ENCODE data around the gene TBXA2R.

Gene TBXA2R

GRCh38 chr19:3563709-3564524 lies 42.8 kb downstream of the TBXA2R start:
- DNase-seq = peak in 1 of 2 donors; percentile 27
- H3K79me2 ChIP-seq (ENCODE audit: control insufficient read depth, insufficient read depth, low read length, poor library complexity) = peaks cover 2% of the 10 kb centered on the region
- H3K9me3 ChIP-seq (ENCODE audit: insufficient read depth, low read depth, low read length) = no peaks in the 10 kb centered on the region
- peak overlapping the region; percentile 95 for H2BK120ac ChIP-seq (ENCODE audit: insufficient read depth, low read length, poor library complexity)
- no peak overlapping the region for H3K23ac ChIP-seq (ENCODE audit: low read length)
- H3K14ac ChIP-seq (ENCODE audit: low read length) = peak overlapping the region; percentile 38
- peaks cover 16 to 19% of the 10 kb centered on the region in 2 experiments for H3K4me1 ChIP-seq (ENCODE audit: control insufficient read depth in 1 of 2, insufficient read depth in 2 of 2, low read length in 2 of 2)
- no peaks in the 10 kb centered on the region for H3K27me3 ChIP-seq (ENCODE audit: insufficient read depth, low read length)
- H3K36me3 ChIP-seq (ENCODE audit: control insufficient read depth in 1 of 2, insufficient read depth in 2 of 2, low read length in 2 of 2) = no peaks in the 10 kb centered on the region
- H4K8ac ChIP-seq (ENCODE audit: low read depth, low read length) = peak overlapping the region; percentile 62
- peak overlapping the region; percentile 94 for H2BK12ac ChIP-seq (ENCODE audit: low read length)
- H4K91ac ChIP-seq (ENCODE audit: low read depth, low read length) = peak overlapping the region; percentile 98
- peak overlapping the region; percentile 26 for H4K12ac ChIP-seq (ENCODE audit: low read depth, low read length)
- H3K9ac ChIP-seq (ENCODE audit: low read length) = no peak overlapping the region
- peaks cover 24% of the 10 kb centered on the region for H3K79me1 ChIP-seq (ENCODE audit: low read length)
- H3K4me3 ChIP-seq (ENCODE audit: low read depth, low read length) = no peak overlapping the region
- no CpG with 5 or more reads among the region's 17 CpGs for WGBS (ENCODE audit: extremely low coverage, insufficient coverage, insufficient read length)
- peak overlapping the region; percentile 57 for H2AK5ac ChIP-seq (ENCODE audit: low read length)
- H3K4ac ChIP-seq (ENCODE audit: low read depth, low read length) = peak overlapping the region; percentile 80
- peak overlapping the region; percentile 66 for H3K27ac ChIP-seq (ENCODE audit: low read depth, low read length)
- H2AFZ ChIP-seq (ENCODE audit: insufficient read depth, low read length, poor library complexity) = no peak overlapping the region
- peak overlapping the region; percentile 54 for H3K18ac ChIP-seq (ENCODE audit: low read length)
- H3K4me2 ChIP-seq (ENCODE audit: low read length) = peak overlapping the region; percentile 30
- H2BK5ac ChIP-seq (ENCODE audit: low read depth, low read length, poor library complexity) = peak overlapping the region; percentile 85

GRCh38 chr19:3557461-3558248 lies 49.0 kb downstream of the TBXA2R start, which contains the start of gene MFSD12:
MFSD12 (minus strand) TSS chr19:3557586; CDS start chr19:3557403, 183 bp downstream.
- peak within 1 kb of the TSS; percentile 91 for H2BK12ac ChIP-seq (ENCODE audit: low read length)
- no peak within 1 kb of the TSS for H3K23ac ChIP-seq (ENCODE audit: low read length)
- H2BK120ac ChIP-seq (ENCODE audit: insufficient read depth, low read length, poor library complexity) = peak within 1 kb of the TSS; percentile 88
- peak within 1 kb of the TSS; percentile 87 for H3K14ac ChIP-seq (ENCODE audit: low read length)
- peak within 1 kb of the TSS; percentile 73 for H3K9ac ChIP-seq (ENCODE audit: low read length)
- peak within 1 kb of the TSS; percentile 85 for H3K18ac ChIP-seq (ENCODE audit: low read length)
- H4K8ac ChIP-seq (ENCODE audit: low read depth, low read length) = peak within 1 kb of the TSS; percentile 91
- H3K9me3 ChIP-seq (ENCODE audit: insufficient read depth, low read depth, low read length) = no peaks in the 10 kb centered on the region
- WGBS (ENCODE audit: extremely low coverage, insufficient coverage, insufficient read length) = no CpG with 5 or more reads among the region's 81 CpGs
- H3K27ac ChIP-seq (ENCODE audit: low read depth, low read length) = peak within 1 kb of the TSS; percentile 72
- H3K79me1 ChIP-seq (ENCODE audit: low read length) = peaks cover 21% of the 10 kb centered on the region
- peaks cover 21 to 25% of the 10 kb centered on the region in 2 experiments for H3K4me1 ChIP-seq (ENCODE audit: control insufficient read depth in 1 of 2, insufficient read depth in 2 of 2, low read length in 2 of 2)
- peak; percentile 95 to 97 for DNase-seq
- peak within 1 kb of the TSS; percentile 66 for H4K12ac ChIP-seq (ENCODE audit: low read depth, low read length)
- peak within 1 kb of the TSS; percentile 36 for H2AK5ac ChIP-seq (ENCODE audit: low read length)
- peaks cover 28% of the 10 kb centered on the region for H3K79me2 ChIP-seq (ENCODE audit: control insufficient read depth, insufficient read depth, low read length, poor library complexity)
- peak within 1 kb of the TSS; percentile 94 for H2BK5ac ChIP-seq (ENCODE audit: low read depth, low read length, poor library complexity)
- H3K36me3 ChIP-seq (ENCODE audit: control insufficient read depth in 1 of 2, insufficient read depth in 2 of 2, low read length in 2 of 2) = peaks cover 0 to 3% of the 10 kb centered on the region in 2 experiments
- H3K4ac ChIP-seq (ENCODE audit: low read depth, low read length) = peak within 1 kb of the TSS; percentile 91
- H3K27me3 ChIP-seq (ENCODE audit: insufficient read depth, low read length) = no peaks in the 10 kb centered on the region
- peak within 1 kb of the TSS; percentile 89 for H2AFZ ChIP-seq (ENCODE audit: insufficient read depth, low read length, poor library complexity)
- peak within 1 kb of the TSS; percentile 91 for H3K4me2 ChIP-seq (ENCODE audit: low read length)
- peak within 1 kb of the TSS; percentile 95 for H4K91ac ChIP-seq (ENCODE audit: low read depth, low read length)
- peak within 1 kb of the TSS; percentile 91 for H3K4me3 ChIP-seq (ENCODE audit: low read depth, low read length)

- H2BK120ac ChIP-seq (ENCODE audit: insufficient read depth, low read length, poor library complexity) = peak overlapping the region; percentile 21
- H3K14ac ChIP-seq (ENCODE audit: low read length) = peak overlapping the region; percentile 86
- H3K18ac ChIP-seq (ENCODE audit: low read length) = peak overlapping the region; percentile 85
- H3K79me1 ChIP-seq (ENCODE audit: low read length) = peaks cover 21% of the 10 kb centered on the region
- peak overlapping the region; percentile 46 for H4K91ac ChIP-seq (ENCODE audit: low read depth, low read length)
- peak overlapping the region; percentile 73 for H3K9ac ChIP-seq (ENCODE audit: low read length)
- H3K4me3 ChIP-seq (ENCODE audit: low read depth, low read length) = peak overlapping the region; percentile 91
- no peak overlapping the region for H2AFZ ChIP-seq (ENCODE audit: insufficient read depth, low read length, poor library complexity)
- no CpG with 5 or more reads among the region's 60 CpGs for WGBS (ENCODE audit: extremely low coverage, insufficient coverage, insufficient read length)
- peaks cover 22 to 26% of the 10 kb centered on the region in 2 experiments for H3K4me1 ChIP-seq (ENCODE audit: control insufficient read depth in 1 of 2, insufficient read depth in 2 of 2, low read length in 2 of 2)
- no peaks in the 10 kb centered on the region for H3K9me3 ChIP-seq (ENCODE audit: insufficient read depth, low read depth, low read length)
- no peak overlapping the region for H3K23ac ChIP-seq (ENCODE audit: low read length)
- peak overlapping the region; percentile 91 for H3K4ac ChIP-seq (ENCODE audit: low read depth, low read length)
- peaks cover 0 to 3% of the 10 kb centered on the region in 2 experiments for H3K36me3 ChIP-seq (ENCODE audit: control insufficient read depth in 1 of 2, insufficient read depth in 2 of 2, low read length in 2 of 2)
- peak overlapping the region; percentile 18 for H4K8ac ChIP-seq (ENCODE audit: low read depth, low read length)
- peaks cover 28% of the 10 kb centered on the region for H3K79me2 ChIP-seq (ENCODE audit: control insufficient read depth, insufficient read depth, low read length, poor library complexity)
- peak overlapping the region; percentile 69 for H3K4me2 ChIP-seq (ENCODE audit: low read length)
- peak overlapping the region; percentile 34 for H3K27ac ChIP-seq (ENCODE audit: low read depth, low read length)
- H2BK5ac ChIP-seq (ENCODE audit: low read depth, low read length, poor library complexity) = peak overlapping the region; percentile 24
- H2BK12ac ChIP-seq (ENCODE audit: low read length) = no peak overlapping the region
- peak overlapping the region; percentile 36 for H2AK5ac ChIP-seq (ENCODE audit: low read length)
- no peak overlapping the region for H4K12ac ChIP-seq (ENCODE audit: low read depth, low read length)
- H3K27me3 ChIP-seq (ENCODE audit: insufficient read depth, low read length) = no peaks in the 10 kb centered on the region
- DNase-seq = peak; percentile 47 to 60
Observed at GRCh38 chr19:3556978-3557460, 49.7 kb downstream of the TBXA2R start.

- Histone ChIP-seq H2BK12ac (ENCODE audit: low read length) (no peak overlapping the region), H4K8ac (ENCODE audit: low read depth, low read length) (peak overlapping the region; percentile 30), H3K79me1 (ENCODE audit: low read length) (peaks cover 21% of the 10 kb centered on the region), H3K14ac (ENCODE audit: low read length) (peak overlapping the region; percentile 86), H2AFZ (ENCODE audit: insufficient read depth, low read length, poor library complexity) (no peak overlapping the region), H4K12ac (ENCODE audit: low read depth, low read length) (peak overlapping the region; percentile 13), H3K4me3 (ENCODE audit: low read depth, low read length) (peak overlapping the region; percentile 91), H3K27me3 (ENCODE audit: insufficient read depth, low read length) (no peaks in the 10 kb centered on the region), H3K9me3 (ENCODE audit: insufficient read depth, low read depth, low read length) (no peaks in the 10 kb centered on the region), H3K18ac (ENCODE audit: low read length) (peak overlapping the region; percentile 85), H3K4me2 (ENCODE audit: low read length) (peak overlapping the region; percentile 69), H3K4ac (ENCODE audit: low read depth, low read length) (peak overlapping the region; percentile 91), H2BK120ac (ENCODE audit: insufficient read depth, low read length, poor library complexity) (peak overlapping the region; percentile 21), H3K79me2 (ENCODE audit: control insufficient read depth, insufficient read depth, low read length, poor library complexity) (peaks cover 28% of the 10 kb centered on the region), H3K36me3 (ENCODE audit: control insufficient read depth in 1 of 2, insufficient read depth in 2 of 2, low read length in 2 of 2) (peaks cover 2 to 5% of the 10 kb centered on the region in 2 experiments), H3K9ac (ENCODE audit: low read length) (peak overlapping the region; percentile 45), H3K4me1 (ENCODE audit: control insufficient read depth in 1 of 2, insufficient read depth in 2 of 2, low read length in 2 of 2) (peaks cover 22 to 26% of the 10 kb centered on the region in 2 experiments), H3K27ac (ENCODE audit: low read depth, low read length) (peak overlapping the region; percentile 11), H3K23ac (ENCODE audit: low read length) (no peak overlapping the region), H2BK5ac (ENCODE audit: low read depth, low read length, poor library complexity) (peak overlapping the region; percentile 9), H4K91ac (ENCODE audit: low read depth, low read length) (peak overlapping the region; percentile 46), H2AK5ac (ENCODE audit: low read length) (peak overlapping the region; percentile 36)
- no CpG with 5 or more reads among the region's 9 CpGs for WGBS (ENCODE audit: extremely low coverage, insufficient coverage, insufficient read length)
- peak in 1 of 2 donors; percentile 28 for DNase-seq
Observed at GRCh38 chr19:3556423-3556977, 50.2 kb downstream of the TBXA2R start.
